ENCODE measurements around the gene LRRK2.

LRRK2 gene

DNA sequence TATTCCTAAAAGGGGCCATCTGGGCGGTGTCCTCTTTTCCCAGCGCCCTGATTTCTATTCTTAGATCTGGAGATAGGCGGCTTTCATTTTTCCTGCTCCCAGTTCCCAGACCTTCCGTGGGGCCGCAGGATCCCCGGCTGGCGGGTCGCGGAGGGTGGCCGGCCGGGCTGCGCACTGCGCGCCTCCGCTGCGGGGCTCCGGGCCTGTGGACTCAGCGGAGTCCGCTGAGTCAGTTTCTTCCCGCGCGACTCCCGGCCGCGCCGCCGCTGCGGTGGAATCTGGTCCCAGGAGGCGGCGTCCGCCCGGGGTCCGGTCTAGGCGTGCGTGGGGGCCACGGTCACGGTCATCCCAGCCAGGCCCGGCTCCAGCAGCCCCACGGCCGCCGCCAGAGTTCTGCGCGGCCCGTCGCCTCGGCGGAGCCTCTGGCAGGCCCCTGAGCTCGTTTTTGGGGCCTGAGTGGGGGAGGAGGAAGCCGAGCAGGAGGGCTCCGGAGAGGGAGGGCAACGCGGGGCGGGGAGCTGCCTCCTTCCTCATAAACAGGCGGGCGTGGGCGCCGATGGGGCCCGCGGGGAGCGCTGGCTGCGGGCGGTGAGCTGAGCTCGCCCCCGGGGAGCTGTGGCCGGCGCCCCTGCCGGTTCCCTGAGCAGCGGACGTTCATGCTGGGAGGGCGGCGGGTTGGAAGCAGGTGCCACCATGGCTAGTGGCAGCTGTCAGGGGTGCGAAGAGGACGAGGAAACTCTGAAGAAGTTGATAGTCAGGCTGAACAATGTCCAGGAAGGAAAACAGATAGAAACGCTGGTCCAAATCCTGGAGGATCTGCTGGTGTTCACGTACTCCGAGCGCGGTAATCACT is at the start of gene LRRK2:
Gene LRRK2 (plus strand): TSS at position 559 of the 853 bp plus-strand sequence. CDS start 135 bp downstream, at position 694.
- Histone ChIP-seq H3K4me3 (ENCODE audit: severe bottlenecking) (peak within 1 kb of the TSS; percentile 39), H3K4me1 (ENCODE audit: insufficient read depth, poor library complexity, severe bottlenecking) (no peaks in the 10 kb centered on the region), H3K27me3 (ENCODE audit: insufficient read depth, poor library complexity, severe bottlenecking) (peaks cover 6% of the 10 kb centered on the region), H3K9me3 (ENCODE audit: severe bottlenecking) (no peaks in the 10 kb centered on the region), H3K27ac (ENCODE audit: poor library complexity, severe bottlenecking) (no peak within 1 kb of the TSS), H3K36me3 (ENCODE audit: low read depth) (no peaks in the 10 kb centered on the region)
- ATAC-seq (ENCODE audit: low read depth) (peak; percentile 86), DNase-seq (ENCODE audit: low spot score) (peak; percentile 43)
- TF ChIP-seq, protein P1, sequence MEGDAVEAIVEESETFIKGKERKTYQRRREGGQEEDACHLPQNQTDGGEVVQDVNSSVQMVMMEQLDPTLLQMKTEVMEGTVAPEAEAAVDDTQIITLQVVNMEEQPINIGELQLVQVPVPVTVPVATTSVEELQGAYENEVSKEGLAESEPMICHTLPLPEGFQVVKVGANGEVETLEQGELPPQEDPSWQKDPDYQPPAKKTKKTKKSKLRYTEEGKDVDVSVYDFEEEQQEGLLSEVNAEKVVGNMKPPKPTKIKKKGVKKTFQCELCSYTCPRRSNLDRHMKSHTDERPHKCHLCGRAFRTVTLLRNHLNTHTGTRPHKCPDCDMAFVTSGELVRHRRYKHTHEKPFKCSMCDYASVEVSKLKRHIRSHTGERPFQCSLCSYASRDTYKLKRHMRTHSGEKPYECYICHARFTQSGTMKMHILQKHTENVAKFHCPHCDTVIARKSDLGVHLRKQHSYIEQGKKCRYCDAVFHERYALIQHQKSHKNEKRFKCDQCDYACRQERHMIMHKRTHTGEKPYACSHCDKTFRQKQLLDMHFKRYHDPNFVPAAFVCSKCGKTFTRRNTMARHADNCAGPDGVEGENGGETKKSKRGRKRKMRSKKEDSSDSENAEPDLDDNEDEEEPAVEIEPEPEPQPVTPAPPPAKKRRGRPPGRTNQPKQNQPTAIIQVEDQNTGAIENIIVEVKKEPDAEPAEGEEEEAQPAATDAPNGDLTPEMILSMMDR (IDR thresholded peaks at IDR 0.05; ENCODE audit: poor library complexity, severe bottlenecking), result no peak

DNA sequence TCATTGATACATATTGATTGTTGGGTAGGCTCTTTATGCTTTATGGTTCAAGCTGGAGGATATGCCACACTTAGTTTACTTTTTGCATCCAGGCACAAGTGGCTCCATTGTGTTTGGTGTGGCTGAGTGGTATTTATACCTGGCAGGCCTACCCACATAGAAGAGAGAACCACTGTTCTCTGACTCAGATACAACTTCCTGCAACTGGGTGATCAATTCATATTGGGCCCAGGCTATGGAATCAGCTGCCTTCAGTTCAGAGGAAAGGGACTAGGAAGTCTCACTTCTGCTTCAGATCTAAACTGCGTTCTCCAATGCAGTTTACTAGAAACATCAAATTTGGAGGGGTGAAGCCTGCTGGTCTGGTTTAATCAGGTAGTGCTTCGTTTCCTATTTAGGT is 49.8 kb upstream of the LRRK2 start:
- H3K27ac ChIP-seq (ENCODE audit: poor library complexity, severe bottlenecking), result no peak overlapping the region
- H3K4me3 ChIP-seq (ENCODE audit: severe bottlenecking), result no peak overlapping the region
- no peak for ATAC-seq (ENCODE audit: low read depth)
- H3K36me3 ChIP-seq (ENCODE audit: low read depth), result no peaks in the 10 kb centered on the region
- H3K9me3 ChIP-seq (ENCODE audit: severe bottlenecking), result no peaks in the 10 kb centered on the region
- no peaks in the 10 kb centered on the region for H3K27me3 ChIP-seq (ENCODE audit: insufficient read depth, poor library complexity, severe bottlenecking)
- H3K4me1 ChIP-seq (ENCODE audit: insufficient read depth, poor library complexity, severe bottlenecking), result no peaks in the 10 kb centered on the region
- no peak for DNase-seq (ENCODE audit: low spot score)
- TF ChIP-seq, protein P1 (IDR thresholded peaks at IDR 0.05; ENCODE audit: poor library complexity, severe bottlenecking), result no peak

DNA sequence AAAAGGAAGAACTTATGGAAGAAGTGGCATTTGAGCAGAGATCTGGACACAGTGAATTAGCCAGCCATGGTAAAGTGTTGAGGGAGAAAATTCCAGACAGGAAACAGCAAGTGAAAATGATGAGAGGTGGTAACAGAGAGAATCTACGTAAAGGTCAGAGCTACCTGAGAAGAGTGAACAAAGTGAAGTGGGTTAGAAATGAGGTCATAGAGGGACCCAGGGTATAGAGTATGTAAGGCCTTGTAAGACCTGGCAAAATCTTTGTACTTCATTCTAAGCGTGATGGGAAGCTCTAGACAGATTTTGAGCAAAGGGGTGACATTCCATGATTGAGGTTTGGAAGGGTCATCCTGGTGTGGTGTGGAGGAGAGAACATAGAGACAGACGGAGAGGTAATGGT is 49.3 kb upstream of the LRRK2 start:
- DNase-seq (ENCODE audit: low spot score) (no peak), ATAC-seq (ENCODE audit: low read depth) (no peak)
- H3K27me3 ChIP-seq (ENCODE audit: insufficient read depth, poor library complexity, severe bottlenecking), result no peaks in the 10 kb centered on the region
- no peaks in the 10 kb centered on the region for H3K36me3 ChIP-seq (ENCODE audit: low read depth)
- no peaks in the 10 kb centered on the region for H3K9me3 ChIP-seq (ENCODE audit: severe bottlenecking)
- no peaks in the 10 kb centered on the region for H3K4me1 ChIP-seq (ENCODE audit: insufficient read depth, poor library complexity, severe bottlenecking)
- no peak overlapping the region for H3K4me3 ChIP-seq (ENCODE audit: severe bottlenecking)
- no peak overlapping the region for H3K27ac ChIP-seq (ENCODE audit: poor library complexity, severe bottlenecking)
- TF ChIP-seq, protein P1 (IDR thresholded peaks at IDR 0.05; ENCODE audit: poor library complexity, severe bottlenecking), result no peak

DNA sequence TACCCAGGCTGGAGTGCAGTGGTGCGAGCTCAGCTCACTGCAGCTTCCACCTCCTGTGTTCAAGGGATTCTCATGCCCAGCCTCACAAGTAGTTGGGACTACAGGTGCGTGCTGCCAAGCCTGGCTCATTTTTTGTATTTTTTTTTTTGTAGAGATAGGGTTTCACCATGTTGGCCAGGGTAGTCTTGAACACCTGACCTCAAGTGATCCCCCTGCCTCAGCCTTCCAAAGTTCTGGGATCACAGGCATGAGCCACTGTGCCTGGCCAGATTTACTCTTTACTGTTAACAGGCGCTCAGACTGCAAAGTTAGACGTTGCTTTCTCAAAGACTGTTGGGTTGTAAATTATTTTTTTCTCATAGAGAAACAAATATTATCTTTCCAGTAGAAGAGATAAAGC is 46.1 kb upstream of the LRRK2 start:
- ATAC-seq (ENCODE audit: low read depth) (no peak), DNase-seq (ENCODE audit: low spot score) (no peak)
- Histone ChIP-seq H3K4me1 (ENCODE audit: insufficient read depth, poor library complexity, severe bottlenecking) (no peaks in the 10 kb centered on the region), H3K36me3 (ENCODE audit: low read depth) (no peaks in the 10 kb centered on the region), H3K9me3 (ENCODE audit: severe bottlenecking) (no peaks in the 10 kb centered on the region), H3K27me3 (ENCODE audit: insufficient read depth, poor library complexity, severe bottlenecking) (no peaks in the 10 kb centered on the region), H3K27ac (ENCODE audit: poor library complexity, severe bottlenecking) (no peak overlapping the region), H3K4me3 (ENCODE audit: severe bottlenecking) (no peak overlapping the region)
- TF ChIP-seq, protein P1 (IDR thresholded peaks at IDR 0.05; ENCODE audit: poor library complexity, severe bottlenecking), result no peak

DNA sequence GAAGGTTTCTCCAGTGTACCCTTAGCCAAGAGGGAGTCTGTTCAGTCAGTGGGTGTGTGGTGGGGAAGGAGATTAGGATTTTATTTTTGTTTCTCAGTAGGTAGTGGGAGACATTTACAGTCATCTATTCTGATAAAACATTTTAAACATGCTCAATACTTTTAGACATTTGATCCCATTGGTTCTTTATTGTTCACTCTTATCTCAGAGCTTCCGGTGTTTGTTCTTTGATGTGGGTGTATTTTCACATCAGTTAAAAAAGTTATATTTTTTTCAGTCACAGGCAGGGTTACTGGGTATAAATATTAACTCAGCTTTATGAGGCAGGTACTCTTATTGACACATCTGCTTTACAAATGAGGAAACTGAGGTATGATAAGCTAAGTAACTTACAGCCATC is 43.3 kb upstream of the LRRK2 start:
- TF ChIP-seq, protein P1 (IDR thresholded peaks at IDR 0.05; ENCODE audit: poor library complexity, severe bottlenecking), result no peak
- Histone ChIP-seq H3K4me1 (ENCODE audit: insufficient read depth, poor library complexity, severe bottlenecking) (no peaks in the 10 kb centered on the region), H3K27ac (ENCODE audit: poor library complexity, severe bottlenecking) (no peak overlapping the region), H3K36me3 (ENCODE audit: low read depth) (no peaks in the 10 kb centered on the region), H3K27me3 (ENCODE audit: insufficient read depth, poor library complexity, severe bottlenecking) (no peaks in the 10 kb centered on the region), H3K9me3 (ENCODE audit: severe bottlenecking) (no peaks in the 10 kb centered on the region), H3K4me3 (ENCODE audit: severe bottlenecking) (no peak overlapping the region)
- no peak for ATAC-seq (ENCODE audit: low read depth)
- DNase-seq (ENCODE audit: low spot score), result no peak
